ENCODE measurements around the gene OCIAD2. TPM values are rescaled to one million over a fixed set of nuclear protein-coding genes. Genes with fewer than 3 reads are reported as not detected.
A peak's percentile ranks its signal among the peaks of the same experiment; 100 is the strongest.

The OCIAD2 gene
- total RNA-seq, 2 donors from 2014 or later = 65.7 to 73.9 TPM

GRCh38 chr4:48912349-48912748, 5.8 kb upstream of the OCIAD2 start:
- no peak overlapping the region for H3K4me3 Mint-ChIP-seq
- no peak for DNase-seq
- 97 to 100% methylated on average over 1 to 2 of the region's 2 CpGs for WGBS, 2 experiments (ENCODE audit: insufficient coverage in 1 of 2, insufficient read length in 1 of 2)
- TF ChIP-seq CTCF (conservative IDR thresholded peaks at IDR 0.05) = no peak
- no peaks in the 10 kb centered on the region for H3K9me3 ChIP-seq (ENCODE audit: control insufficient read depth, low read length)
- no peaks in the 10 kb centered on the region for H3K4me1 Mint-ChIP-seq
- peaks cover 95% of the 10 kb centered on the region for H3K27me3 Mint-ChIP-seq (ENCODE audit: insufficient read depth)
- no peak overlapping the region for H3K4me3 ChIP-seq (ENCODE audit: low read length)
- H3K4me1 ChIP-seq (ENCODE audit: control insufficient read depth, insufficient read depth, low read length) = no peaks in the 10 kb centered on the region
- H3K27ac ChIP-seq (ENCODE audit: low read depth, low read length) = no peak overlapping the region
- H3K9ac ChIP-seq (ENCODE audit: extremely low read depth, low read length, poor library complexity, severe bottlenecking) = no peak overlapping the region
- no peak overlapping the region for H3K27ac Mint-ChIP-seq
- H3K9me3 Mint-ChIP-seq = no peaks in the 10 kb centered on the region
- H3K36me3 Mint-ChIP-seq (ENCODE audit: low read depth) = no peaks in the 10 kb centered on the region
- peaks cover 97% of the 10 kb centered on the region for H3K27me3 ChIP-seq (ENCODE audit: control insufficient read depth, insufficient read depth, low read length, poor library complexity, severe bottlenecking)
- no peaks in the 10 kb centered on the region for H3K36me3 ChIP-seq (ENCODE audit: control insufficient read depth, insufficient read depth, low read length)

- Mint-ChIP-seq H3K27ac (no peak overlapping the region), H3K4me3 (no peak overlapping the region), H3K4me1 (peaks cover 4% of the 10 kb centered on the region), H3K9me3 (no peaks in the 10 kb centered on the region), H3K36me3 (ENCODE audit: low read depth) (no peaks in the 10 kb centered on the region), H3K27me3 (ENCODE audit: insufficient read depth) (peaks cover 87% of the 10 kb centered on the region)
- Histone ChIP-seq H3K4me3 (ENCODE audit: low read length) (no peak overlapping the region), H3K27ac (ENCODE audit: low read depth, low read length) (no peak overlapping the region), H3K9me3 (ENCODE audit: control insufficient read depth, low read length) (no peaks in the 10 kb centered on the region), H3K9ac (ENCODE audit: extremely low read depth, low read length, poor library complexity, severe bottlenecking) (no peak overlapping the region), H3K36me3 (ENCODE audit: control insufficient read depth, insufficient read depth, low read length) (no peaks in the 10 kb centered on the region), H3K4me1 (ENCODE audit: control insufficient read depth, insufficient read depth, low read length) (no peaks in the 10 kb centered on the region), H3K27me3 (ENCODE audit: control insufficient read depth, insufficient read depth, low read length, poor library complexity, severe bottlenecking) (peaks cover 90% of the 10 kb centered on the region)
- no peak for DNase-seq
- no peak for TF ChIP-seq CTCF (conservative IDR thresholded peaks at IDR 0.05)
Observed at GRCh38 chr4:48910511-48910910, 3.9 kb upstream of the OCIAD2 start.

GRCh38 chr4:48909697-48910096, 3.1 kb upstream of the OCIAD2 start:
- no peak for TF ChIP-seq CTCF (conservative IDR thresholded peaks at IDR 0.05)
- no peaks in the 10 kb centered on the region for H3K9me3 ChIP-seq (ENCODE audit: control insufficient read depth, low read length)
- no peaks in the 10 kb centered on the region for H3K9me3 Mint-ChIP-seq
- H3K4me3 ChIP-seq (ENCODE audit: low read length) = no peak overlapping the region
- no peak overlapping the region for H3K9ac ChIP-seq (ENCODE audit: extremely low read depth, low read length, poor library complexity, severe bottlenecking)
- no peak overlapping the region for H3K4me3 Mint-ChIP-seq
- H3K27ac Mint-ChIP-seq = no peak overlapping the region
- peaks cover 85% of the 10 kb centered on the region for H3K27me3 Mint-ChIP-seq (ENCODE audit: insufficient read depth)
- no peaks in the 10 kb centered on the region for H3K36me3 Mint-ChIP-seq (ENCODE audit: low read depth)
- peak; percentile 76 for DNase-seq
- H3K4me1 ChIP-seq (ENCODE audit: control insufficient read depth, insufficient read depth, low read length) = no peaks in the 10 kb centered on the region
- no peaks in the 10 kb centered on the region for H3K36me3 ChIP-seq (ENCODE audit: control insufficient read depth, insufficient read depth, low read length)
- WGBS, 2 experiments (ENCODE audit: insufficient coverage in 1 of 2, insufficient read length in 1 of 2) = 63 to 71% methylated on average over 2 to 3 of the region's 3 CpGs
- no peak overlapping the region for H3K27ac ChIP-seq (ENCODE audit: low read depth, low read length)
- H3K4me1 Mint-ChIP-seq = peaks cover 12% of the 10 kb centered on the region
- H3K27me3 ChIP-seq (ENCODE audit: control insufficient read depth, insufficient read depth, low read length, poor library complexity, severe bottlenecking) = peaks cover 82% of the 10 kb centered on the region

Data from endodermal cell (in vitro differentiated cells).